DMS 273 treated with DMSO at 0.1 percent for 48 hours (cell line): ENCODE results near the gene ATF6.
"Not testable (repeated sequence)": the region's sequence is repeated elsewhere in the genome, so short reads cannot be mapped to it uniquely, and the experiment has no call there.

Experiments used
- DNase-seq: peaks from one replicate; lab custom pipeline; 2025; lab: John Stamatoyannopoulos, UW

The ATF6 gene

DNA sequence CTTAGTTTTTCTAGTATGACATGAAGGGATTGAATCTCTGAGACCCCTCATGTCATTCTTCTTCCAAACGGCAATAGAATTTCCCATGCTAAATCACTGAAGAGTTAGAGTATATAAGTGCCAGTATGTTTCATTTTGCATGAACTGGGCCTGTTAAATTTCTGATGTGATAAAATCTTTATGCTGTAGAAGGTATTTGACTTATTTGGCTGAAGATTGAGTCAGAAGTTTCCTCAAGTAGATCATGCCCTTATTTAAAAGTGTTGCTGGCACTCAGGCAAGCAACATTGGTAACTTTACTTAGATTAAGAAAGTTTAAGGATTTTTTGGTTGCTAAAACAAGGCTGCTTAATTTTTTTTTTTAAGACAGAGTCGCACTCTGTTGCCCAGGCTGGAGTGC, 13.3 kb downstream of the ATF6 start:
- no peak for DNase-seq

DNA sequence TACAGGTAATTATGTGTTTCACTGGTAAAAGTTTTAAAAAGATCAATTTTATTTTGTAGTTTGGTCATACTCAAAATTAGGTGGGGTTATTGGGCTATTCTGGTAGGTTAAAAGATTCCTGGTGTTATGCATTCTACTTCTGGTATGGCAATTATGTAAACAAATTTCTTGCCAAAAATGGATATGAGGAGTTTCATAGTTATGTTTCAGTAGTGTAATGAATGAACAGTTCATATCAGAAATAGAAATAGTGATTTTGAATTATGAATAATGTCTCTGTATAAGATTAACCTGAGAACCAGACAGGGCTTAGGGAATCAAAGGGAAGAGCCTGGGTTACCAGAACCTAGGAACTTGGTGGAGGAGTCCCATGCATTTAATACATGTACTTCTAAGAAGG, 15.9 kb downstream of the ATF6 start:
- no peak for DNase-seq

DNA sequence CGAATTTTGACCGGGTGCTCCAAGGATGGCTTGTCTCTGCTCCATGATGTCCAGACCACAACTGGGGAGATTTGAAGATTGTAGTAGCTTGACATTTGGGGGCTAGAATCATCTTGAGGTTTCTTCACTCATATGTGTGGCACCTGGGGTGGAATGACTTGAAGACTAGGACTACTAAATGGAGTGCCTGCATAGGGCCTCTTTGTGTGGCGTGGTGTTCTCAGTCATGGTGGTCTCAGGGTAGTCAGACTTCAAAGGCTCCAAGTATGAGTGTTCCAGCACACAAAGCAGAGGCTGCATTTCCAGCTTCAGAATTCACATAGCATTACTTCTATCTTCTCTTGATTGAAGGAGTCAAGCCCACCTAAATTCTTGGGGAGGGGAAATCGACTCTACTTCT, 16.8 kb downstream of the ATF6 start:
- no peak for DNase-seq

DNA sequence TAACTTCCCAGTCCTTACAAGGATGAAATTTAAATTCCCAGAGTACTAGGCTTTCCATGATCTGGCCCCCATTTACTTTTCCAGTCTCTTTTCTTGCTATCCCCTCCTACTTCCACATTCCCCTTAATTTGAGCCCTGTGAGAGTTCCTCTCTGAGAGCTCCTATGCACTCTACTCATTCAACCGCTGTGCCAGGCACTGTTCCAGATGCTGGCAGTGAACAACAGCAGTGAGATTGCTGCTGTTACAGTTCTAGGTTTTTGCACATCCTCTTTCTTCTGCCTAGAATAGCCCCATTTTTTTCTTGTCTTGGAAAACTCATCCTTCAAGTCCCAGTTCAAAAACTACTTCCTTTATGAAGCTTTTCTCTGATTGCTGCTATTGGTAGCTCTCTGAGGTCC, 18.8 kb downstream of the ATF6 start:
- DNase-seq, result no peak

DNA sequence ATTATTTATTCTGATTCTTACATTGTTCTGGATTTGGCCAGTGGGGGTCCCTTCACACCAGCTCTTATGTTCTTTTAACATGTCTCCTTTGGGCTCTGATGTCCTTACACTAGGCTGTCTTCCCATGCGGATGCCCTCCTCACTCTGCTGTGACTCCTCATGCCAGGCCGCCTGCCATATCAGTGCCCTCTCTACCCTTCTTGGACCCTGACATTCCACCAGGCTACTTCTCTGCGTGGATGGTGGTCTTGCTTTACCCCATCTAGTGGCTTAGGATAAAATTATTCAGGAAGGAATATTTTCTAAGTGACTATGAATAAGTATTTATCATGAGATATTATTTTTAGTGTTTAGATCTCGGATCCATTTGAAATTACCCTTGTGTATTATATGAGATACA, 21.2 kb downstream of the ATF6 start:
- no peak for DNase-seq

DNA sequence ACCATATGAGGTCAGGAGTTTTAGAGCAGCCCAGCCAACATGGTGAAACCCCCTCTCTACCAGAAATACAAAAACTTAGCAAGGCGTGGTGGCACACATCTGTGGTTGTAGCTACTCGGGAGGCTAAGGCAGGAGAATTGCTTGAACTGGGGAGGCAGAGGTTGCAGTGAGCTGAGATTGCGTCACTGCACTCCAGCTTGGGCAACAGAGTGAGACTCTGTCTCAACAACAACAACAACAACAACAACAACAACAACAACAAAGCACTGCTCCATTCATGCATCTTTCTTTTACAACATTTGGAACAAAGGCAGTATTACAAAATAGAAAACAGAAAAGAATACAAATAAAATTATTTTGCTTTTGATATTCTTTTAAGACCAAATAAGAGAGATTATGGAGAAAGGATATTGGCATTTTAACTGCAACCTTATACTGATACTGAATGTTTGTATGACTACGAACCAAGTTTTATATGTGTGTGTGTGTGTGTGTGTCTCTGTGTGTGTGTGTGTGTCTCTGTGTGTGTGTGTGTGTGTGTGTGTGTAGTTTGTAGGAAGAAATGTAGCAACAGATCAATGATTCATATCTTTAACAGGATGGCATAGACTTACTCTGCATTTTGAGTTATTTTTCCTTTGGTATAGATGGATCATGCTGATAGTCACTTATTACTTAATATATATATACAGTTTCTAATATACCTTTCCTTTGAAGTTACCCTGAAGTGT, 24.6 kb downstream of the ATF6 start:
- DNase-seq, result no peak

DNA sequence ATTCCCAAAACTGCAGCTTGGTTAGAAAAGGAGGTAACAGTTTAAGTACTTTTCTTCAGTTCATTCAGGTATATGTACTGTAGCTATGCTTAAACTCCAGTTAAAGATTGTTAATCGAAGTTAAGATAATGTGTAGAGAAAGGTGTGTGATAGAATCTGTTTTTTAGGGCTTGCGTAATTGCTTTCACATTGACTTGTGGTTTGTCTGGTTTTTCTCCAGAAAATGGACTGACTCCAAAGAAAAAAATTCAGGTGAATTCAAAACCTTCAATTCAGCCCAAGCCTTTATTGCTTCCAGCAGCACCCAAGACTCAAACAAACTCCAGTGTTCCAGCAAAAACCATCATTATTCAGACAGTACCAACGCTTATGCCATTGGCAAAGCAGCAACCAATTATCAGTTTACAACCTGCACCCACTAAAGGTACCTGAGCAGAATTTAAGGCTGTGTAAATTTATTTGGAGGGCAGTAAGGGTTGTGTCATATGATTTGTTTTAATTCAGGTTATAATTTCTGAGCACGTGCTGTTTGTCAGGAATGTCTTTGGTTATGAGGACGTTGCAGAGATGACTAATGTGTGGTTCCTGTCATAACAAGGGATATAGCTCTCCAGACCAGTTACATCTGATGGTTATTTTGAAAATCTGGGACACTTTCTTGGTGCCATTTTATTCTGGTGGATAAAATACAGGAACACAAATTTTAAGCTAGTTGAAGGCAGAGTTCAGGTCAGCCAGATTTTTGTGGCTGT, 26.0 kb downstream of the ATF6 start:
- DNase-seq, result no peak

DNA sequence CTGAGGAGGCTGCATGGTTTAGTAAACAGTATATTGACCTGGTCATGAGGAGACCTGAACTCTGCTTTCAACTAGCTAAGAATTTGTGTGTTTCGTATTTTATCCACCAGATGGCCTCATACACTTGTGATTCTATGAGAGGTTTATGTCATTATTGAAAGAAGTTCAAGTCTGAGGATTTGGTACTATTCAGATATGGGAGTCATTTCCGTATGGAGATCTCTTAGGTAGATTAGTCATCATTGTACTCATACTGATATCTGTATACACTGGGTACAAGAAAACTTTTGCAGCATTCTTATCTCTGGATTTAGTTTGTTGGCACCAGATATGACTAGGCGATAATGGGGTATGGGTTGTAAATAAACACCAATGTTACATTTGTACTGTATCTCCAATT, 26.6 kb downstream of the ATF6 start:
- peak; percentile 7 for DNase-seq

DNA sequence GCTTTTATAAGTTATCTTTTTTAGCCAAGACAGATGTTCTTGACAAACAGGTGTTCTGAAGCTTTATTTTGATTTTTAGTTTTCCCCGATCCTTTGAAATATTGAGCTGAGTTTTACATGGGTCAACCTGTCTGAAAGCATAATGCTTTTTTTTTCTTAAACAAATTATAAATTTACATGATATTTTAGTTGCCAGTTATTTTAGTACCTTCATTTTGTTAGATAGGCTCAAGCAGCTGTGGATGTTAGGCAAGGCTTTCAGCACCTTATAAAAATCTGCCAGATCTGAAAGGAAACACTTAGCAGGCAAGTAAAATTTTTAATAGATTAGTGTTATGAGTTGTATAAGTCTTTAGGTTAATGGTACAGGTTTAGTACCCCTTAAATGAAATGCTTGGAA, 33.7 kb downstream of the ATF6 start:
- no peak for DNase-seq

DNA sequence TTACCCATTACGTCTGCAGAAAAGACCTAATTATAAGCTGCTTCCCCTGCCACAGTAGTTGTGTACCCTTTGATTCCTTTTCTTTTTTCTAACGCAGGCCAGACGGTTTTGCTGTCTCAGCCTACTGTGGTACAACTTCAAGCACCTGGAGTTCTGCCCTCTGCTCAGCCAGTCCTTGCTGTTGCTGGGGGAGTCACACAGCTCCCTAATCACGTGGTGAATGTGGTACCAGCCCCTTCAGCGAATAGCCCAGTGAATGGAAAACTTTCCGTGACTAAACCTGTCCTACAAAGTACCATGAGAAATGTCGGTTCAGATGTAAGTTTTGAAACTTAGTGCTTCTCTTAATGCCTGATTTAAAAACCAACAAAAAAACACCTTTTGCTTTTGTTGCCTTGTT, 35.8 kb downstream of the ATF6 start:
- no peak for DNase-seq

DNA sequence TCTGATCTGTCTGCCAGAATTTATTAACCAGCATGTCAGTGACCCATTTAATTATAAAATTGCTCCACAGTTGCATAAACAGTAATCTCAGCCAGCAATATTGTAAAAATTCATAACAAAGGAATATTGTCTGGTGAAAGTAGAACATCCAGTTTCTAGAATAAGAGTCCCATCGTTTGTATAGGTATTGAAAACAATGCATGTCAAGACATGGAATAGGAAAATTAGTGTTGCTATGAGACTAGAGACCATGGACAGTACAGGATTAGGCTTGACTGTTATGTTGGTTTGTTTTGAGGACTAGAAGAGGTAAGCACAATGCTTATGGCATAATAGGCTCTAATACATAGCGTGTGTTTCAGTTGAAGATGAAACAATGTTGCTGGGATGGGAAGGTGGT, 37.1 kb downstream of the ATF6 start:
- DNase-seq, result no peak

DNA sequence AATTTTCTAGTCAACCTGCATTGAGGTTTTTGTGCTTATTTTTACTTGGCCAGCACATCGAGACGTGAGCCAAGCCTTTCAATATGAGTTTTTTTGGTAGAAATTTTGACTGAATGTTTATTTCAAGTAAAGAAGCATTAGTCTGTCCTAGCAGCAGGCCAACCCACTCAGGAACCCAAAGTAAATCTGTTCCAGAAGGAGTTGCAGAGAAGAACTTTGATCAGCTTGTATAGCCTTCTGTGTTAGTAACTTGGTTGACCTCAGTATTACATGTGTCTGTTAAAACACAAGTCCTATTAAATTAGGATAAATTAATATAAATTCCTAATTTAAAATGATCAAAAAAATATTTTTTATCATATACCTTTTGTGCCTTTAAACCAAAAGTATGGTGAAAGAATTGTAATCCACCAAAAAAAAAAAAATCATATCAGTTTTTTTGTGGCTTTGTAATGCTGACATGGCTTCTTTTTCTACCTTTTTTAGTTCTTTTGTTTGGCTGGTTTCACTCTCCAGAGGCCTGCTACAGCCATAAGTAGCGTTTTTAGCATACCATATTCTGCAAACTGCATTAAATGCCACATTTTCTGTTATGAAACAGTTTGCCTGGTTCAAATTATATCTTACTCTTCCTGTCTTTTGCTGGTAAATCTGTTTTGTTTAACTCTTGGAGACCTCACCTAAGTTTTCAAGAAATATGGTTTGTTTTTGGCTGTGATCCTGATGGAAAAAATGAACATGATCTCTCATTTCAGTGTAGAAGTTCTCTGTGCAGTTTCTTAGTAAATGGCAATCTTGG, 39.5 kb downstream of the ATF6 start:
- no peak for DNase-seq

DNA sequence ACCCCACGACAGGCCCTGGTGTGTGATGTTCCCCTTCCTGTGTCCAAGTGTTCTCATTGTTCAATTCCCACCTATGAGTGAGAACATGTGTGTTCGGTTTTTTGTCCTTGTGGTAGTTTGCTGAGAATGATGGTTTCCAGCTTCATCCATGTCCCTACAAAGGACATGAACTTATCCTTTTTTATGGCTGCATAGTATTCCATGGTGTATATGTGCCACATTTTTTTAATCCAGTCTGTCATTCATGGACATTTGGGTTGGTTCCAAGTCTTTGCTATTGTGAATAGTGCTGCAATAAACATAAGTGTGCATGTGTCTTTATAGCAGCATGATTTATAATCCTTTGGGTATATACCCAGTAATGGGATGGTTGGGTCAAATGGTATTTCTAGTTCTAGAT, 43.1 kb downstream of the ATF6 start:
- DNase-seq, result not testable (repeated sequence)

DNA sequence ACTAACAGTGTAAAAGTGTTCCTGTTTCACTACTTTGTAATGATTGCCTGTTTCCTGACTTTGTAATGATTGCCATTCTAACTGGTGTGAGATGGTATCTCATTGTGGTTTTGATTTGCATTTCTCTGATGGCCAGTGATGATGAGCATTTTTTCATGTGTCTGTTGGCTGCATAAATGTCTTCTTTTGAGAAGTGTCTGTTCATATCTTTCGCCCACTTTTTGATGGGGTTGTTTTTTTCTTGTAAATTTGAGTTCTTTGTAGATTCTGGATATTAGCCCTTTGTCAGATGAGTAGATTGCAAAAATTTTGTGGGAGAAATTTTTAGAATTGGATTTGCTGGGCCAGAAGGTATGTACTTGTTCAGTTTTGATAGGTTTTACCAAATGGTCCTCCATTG, 43.5 kb downstream of the ATF6 start:
- not testable (repeated sequence) for DNase-seq

DNA sequence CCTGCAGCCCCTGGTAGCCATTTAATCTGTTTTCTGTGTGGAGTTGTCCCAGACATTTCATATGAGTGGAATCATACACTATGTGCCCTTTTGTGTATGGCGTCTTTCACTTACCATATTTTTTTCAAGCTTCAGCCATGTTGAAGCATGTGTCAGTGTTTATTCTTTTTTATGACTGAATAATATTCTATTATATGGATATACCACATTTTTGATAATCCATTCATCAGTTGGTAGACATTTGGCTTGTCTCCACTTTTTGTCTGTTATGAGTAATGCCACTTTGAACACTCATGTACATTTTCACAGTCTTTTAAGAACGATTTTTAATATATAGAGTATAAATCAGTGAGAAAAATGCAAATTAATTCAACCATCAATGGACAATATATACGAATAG, 44.7 kb downstream of the ATF6 start:
- no peak for DNase-seq

DNA sequence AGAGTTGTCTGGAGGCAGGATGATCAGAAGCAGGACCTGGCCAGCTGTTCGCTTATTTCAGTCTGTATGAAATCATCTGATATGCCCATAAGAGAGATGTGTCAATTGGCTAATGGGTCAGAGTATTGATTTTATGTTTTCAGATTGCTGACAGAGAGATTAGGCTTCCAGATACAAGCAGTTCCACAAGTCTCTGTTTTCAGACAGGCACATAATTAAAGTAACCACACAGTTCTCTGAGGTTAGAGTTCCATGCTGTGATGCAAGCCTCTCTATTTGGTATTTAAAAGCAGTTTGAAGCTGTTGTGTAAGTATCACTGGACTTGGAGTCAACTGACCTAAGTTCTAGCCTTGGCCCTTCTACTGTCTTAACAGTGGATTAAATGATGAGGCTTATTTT, 50.1 kb downstream of the ATF6 start:
- no peak for DNase-seq

DNA sequence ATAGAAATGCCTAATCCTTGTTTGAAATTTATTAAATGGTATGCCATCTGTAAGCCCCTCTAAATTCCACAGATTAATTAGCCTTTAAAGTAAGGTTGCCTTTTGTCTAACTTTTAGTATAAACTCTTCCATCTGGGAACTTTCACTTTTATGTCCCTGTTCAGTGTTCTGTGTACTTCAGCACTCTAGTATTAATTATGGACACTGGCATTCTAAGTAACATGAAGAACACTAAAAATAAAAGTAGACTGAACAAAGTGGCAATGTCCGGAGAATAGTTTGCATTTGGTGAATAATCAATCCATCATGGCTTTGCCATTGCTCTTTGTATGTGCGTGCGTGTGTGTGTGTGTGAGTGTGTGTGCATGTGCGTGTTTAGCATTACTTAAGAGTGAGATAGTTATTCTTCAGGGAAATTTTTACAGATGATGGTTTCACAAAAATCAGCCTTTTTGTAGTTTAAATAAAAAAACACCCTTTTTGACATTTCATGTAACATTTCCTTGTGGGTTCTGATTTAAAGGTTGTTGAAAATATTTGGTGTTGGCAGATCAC, 51.1 kb downstream of the ATF6 start:
- DNase-seq, result no peak

DNA sequence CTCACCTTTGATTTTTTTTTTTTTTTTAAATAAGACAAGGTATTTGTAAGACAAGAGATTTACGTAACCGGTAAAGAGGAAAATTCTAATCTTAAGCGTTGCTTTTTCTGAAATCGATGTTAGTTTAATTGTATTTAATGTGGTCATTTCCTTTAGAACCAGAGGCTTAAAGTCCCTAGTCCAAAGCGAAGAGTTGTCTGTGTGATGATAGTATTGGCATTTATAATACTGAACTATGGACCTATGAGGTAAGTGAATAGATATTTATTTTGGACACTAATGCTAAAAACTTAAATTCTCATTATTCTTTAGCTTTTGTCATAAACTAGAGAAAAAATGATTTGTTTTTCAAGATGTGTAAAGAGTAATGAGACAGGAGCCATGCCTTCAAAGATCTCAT, 54.8 kb downstream of the ATF6 start:
- DNase-seq, result no peak

DNA sequence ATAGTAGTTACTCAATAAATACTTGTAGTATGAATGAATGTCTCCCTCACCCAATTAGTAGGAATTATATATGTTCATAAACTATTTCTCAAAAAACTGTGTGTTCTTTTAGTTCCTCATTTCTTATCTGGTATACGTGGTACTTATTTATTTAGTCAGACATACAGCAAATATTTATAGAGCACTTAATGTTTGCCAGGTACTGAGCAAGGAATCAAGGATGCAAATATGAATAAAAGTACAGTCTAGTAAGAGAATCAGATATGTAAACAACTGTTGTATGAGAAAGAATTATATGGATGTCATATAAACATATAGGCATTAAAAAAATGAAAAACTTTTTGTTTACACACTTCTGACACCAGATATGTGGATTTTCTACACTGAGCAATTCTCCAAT, 58.5 kb downstream of the ATF6 start:
- no peak for DNase-seq

DNA sequence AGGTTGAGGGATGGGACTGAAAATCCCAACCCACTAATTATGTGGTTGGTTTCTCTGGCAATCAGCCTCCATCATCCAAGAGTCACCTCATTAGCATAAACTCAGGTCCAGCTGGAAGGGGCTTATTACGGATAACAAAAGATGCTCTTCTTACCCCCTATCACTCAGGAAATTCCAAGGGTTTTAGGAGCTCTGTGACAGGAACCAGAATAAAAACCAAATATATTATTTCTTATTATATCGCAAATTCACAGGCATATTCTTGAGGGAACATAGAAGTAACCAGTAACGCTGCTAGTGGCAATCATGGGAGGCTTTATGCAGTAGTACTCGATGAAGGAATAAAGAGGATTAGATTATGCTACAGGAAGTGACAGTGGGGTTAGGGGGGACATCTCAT, 59.7 kb downstream of the ATF6 start:
- no peak for DNase-seq

DNA sequence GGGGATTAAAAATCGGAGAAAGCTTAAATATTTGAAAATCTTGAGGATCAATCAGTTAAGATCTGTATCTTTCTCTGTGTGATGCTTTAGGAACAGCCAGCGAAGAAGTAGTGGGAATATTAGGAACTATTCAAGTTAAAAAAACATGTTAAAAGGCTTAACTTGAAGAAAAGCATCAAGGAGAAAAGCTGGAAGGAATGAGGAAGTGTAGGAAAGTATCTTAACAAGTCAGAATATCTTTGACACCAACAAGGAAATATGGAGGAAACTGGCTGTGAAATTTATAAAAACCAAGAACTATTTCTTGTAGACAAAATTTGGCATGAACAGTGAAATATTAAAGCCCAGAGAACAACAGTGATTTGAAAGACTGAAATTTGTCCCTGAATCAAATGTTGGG, 60.4 kb downstream of the ATF6 start:
- no peak for DNase-seq

DNA sequence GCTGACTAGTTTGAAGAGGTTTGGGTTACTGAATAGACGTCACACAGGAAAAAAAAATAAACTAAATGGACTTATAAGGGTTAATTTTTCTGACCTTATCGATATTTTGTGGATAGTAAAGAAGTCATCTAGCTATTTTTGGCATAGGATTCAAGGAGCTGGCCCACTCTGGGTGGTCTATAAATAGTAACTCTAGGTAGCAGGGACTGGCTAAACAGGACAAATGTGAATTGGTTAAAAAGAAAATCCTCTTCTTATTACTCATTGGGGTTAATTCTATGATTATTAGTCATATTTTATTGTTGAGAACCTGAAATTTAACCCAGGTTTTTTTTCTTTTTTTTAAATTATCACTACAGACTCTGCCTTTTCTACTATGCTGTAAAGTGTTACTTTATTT, 61.7 kb downstream of the ATF6 start:
- no peak for DNase-seq
